Fibroblast of villous mesenchyme (primary cell): ENCODE results near the gene PRRC2A. TPM values are rescaled to one million over a fixed set of nuclear protein-coding genes. Genes with fewer than 3 reads are reported as not detected.

Experiments
- DNase-seq: peaks from one replicate; pipeline ENCODE4 v3.0.0-alpha.2; 2010; ENCODE audit warnings: low read depth
- H3K4me3 ChIP-seq: 2 replicates; pipeline ENCODE4 v1.5.1; 2011; ENCODE audit warnings: low read depth, mild to moderate bottlenecking, low read length
- total RNA-seq: library from RNA; depleted of rRNA; stranded (reverse); fragments of >200 nt; gene quantifications from 2 replicates; pipeline ENCODE4 v1.2.3, GENCODE V29; 2012
- TF ChIP-seq, protein P1 (sequence below): IDR thresholded peaks from 2 replicates; pipeline ENCODE4 v1.5.1; 2012; ENCODE audit warnings: low read depth, mild to moderate bottlenecking, low read length; ENCODE audit not compliant: insufficient read depth

Gene PRRC2A
- total RNA-seq, 1 donor: 84.2 TPM

DNA sequence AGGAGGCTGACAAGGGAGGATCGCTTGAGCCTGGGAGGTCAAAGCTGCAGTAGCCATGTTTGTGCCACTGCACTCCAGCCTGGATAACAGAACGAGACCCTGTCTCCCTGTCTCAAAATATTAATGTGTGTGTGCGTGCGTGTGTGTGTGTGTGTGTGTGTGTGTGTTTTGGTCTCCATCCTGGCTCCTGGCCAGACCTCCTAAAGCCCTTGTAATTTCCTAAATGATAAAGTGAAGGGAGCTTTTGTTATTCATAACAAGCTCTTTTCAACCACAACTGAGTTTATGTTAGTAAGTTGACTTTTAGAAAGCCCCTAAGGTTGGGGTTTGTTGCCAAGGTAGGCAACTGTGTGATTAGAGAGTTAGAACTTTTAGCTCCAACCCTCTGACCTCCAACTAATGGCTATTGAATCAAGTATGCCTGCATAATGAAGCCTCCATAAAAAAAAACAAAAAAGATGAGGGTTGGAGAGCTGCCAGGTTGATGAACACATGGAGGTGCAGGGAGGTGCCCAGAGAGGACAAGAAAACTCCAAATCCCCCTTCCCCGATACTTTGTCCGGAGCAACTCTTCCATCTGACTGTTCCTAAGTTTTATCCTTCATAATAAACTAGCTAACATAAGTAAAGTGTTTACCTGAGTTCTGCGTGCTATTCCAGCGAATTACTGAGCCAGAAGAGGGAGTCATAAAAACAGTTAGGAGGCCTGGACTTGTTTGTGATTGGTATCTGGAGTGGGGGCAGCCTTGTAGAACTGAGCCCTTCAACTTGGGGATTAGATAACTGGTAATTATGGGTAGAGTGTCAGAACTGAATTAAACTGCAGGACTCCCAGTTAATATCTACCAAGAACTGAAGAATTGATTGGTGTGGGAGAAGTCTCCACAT is 10.8 kb upstream of the PRRC2A start:
- no peak overlapping the region for H3K4me3 ChIP-seq
- TF ChIP-seq, protein P1, sequence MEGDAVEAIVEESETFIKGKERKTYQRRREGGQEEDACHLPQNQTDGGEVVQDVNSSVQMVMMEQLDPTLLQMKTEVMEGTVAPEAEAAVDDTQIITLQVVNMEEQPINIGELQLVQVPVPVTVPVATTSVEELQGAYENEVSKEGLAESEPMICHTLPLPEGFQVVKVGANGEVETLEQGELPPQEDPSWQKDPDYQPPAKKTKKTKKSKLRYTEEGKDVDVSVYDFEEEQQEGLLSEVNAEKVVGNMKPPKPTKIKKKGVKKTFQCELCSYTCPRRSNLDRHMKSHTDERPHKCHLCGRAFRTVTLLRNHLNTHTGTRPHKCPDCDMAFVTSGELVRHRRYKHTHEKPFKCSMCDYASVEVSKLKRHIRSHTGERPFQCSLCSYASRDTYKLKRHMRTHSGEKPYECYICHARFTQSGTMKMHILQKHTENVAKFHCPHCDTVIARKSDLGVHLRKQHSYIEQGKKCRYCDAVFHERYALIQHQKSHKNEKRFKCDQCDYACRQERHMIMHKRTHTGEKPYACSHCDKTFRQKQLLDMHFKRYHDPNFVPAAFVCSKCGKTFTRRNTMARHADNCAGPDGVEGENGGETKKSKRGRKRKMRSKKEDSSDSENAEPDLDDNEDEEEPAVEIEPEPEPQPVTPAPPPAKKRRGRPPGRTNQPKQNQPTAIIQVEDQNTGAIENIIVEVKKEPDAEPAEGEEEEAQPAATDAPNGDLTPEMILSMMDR: no peak
- no peak for DNase-seq

DNA sequence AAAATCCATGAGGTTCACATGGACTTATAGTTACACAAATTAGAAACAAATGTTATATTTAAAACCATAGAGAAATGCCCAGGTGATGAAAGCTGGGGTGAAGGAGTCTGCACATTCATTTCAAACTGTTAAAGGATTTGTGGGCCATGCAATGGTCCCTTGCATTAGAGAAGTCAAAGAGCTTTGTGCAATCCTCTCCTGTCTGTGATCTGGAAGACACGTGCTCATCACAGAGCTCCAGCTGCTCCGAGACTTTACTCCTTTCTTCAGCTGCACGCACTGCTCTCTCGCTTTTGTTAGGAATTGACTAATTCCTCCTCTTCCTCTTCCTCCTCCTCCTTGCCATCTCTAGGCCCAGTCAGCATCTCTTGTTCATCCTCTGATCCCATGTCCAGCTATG is 9.5 kb upstream of the PRRC2A start:
- no peak for DNase-seq
- H3K4me3 ChIP-seq: no peak overlapping the region
- TF ChIP-seq, protein P1: no peak

DNA sequence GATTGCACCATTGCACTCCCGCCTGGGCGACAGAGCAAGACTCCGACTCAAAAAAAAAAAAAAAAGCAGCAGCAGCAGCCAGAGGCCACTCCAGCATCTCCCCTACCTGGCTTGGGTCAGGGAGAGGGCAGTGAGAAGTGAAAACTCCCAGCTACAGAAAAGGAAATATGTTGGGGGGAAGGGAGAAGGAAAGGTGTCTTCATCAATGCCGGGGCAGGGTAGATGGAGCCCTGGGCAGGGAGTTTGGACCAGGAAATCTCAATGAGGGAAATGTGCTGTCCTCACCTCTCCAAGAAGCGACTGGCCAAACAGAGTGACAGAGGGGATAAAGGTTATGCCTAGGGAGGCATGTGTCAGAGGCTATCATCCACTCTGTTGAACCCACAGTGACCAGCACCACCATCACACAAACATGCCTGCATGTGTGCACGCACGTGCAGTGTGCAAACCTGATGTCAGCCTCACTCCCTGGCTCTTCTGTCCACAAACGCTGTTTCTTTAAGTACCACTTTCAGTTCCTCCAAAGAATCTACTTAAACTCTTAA is 6.4 kb upstream of the PRRC2A start:
- DNase-seq: no peak
- H3K4me3 ChIP-seq: no peak overlapping the region
- TF ChIP-seq, protein P1: no peak

DNA sequence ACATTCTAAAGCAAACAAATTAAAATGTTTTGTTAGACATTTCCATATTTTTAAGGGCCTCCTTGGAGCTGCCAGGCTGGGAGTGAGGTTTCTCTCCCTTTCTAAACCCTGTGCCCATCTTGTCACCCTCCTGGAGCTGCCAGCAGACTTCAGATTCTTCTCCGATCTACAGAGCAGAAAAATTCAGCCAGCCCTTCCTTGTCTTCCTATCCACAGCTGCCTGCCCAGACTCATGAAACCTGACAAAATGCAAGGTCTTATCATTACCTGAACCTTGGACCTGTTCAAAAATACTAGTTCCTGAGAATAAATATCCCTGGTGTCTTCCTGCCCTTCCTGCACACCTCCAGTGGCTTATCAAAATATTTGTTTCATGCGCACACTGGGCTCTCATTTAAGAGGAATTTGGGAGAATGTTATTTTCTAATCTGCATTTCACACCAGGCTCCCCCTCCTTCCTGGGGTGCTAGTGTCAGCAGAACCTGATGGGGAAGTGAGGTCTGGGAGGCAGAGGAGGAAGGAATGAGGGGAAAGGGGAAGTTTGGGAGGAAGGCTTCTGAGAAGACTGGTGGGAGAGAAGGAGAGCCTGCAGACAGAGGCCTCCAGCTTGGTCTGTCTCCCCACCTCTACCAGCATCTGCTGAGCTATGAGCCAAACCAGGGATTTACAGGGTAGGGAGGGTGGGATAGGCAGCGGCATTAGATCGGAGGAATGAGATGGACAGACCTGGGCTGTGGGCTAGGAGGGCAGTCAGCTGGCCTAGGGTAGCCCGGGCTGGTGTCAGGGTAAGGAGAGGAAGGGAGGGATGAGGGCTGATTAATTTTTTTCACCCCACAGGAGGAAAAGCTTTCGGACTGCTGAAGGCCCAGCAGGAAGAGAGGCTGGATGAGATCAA is 5.6 kb upstream of the PRRC2A start, which contains the start of gene AIF1:
Gene AIF1 (plus strand): TSS at position 551 of the 895 bp plus-strand sequence. CDS start 96 bp downstream, at position 647.
- DNase-seq: no peak
- H3K4me3 ChIP-seq: no peak within 1 kb of the TSS
- TF ChIP-seq, protein P1: no peak

DNA sequence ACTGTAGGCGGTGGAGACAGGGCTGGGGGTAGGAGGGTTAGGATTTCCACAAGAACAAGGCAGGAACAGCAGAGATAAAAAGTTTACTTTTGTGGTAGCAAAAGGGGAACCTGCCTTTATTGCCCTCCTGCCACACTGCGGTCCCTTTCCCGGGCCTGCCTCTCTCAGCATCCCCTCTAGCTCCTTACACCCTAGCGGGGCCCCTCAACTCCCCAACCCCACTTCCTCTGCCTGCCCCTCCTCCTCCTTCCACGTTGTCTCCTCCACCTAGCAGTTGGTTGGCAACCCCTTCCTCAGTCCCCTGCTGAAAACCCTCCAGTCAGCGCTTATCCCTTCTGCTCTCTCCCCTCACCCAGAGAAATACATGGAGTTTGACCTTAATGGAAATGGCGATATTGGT is 4.8 kb upstream of the PRRC2A start:
- TF ChIP-seq, protein P1: no peak
- DNase-seq: no peak
- H3K4me3 ChIP-seq: no peak overlapping the region

DNA sequence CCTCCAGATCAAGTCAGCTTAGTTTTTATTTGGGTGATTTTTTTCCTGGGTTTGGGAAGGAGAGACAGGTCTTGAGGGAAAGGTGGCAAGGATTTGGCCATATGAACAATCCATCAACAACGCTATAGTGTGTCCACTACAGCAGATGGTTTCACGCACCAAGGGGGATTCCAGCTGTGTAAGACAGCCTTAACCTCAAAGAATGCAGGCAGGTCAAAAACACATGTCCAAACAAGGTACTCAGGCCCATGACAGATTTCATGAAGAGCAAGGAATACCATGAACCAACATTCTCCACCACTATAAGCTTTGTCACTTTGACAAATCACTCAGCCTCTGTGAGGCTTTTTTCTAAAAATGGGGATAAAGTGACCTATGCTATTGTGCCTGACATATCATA is 3.5 kb upstream of the PRRC2A start:
- H3K4me3 ChIP-seq: no peak overlapping the region
- DNase-seq: no peak
- TF ChIP-seq, protein P1: no peak
